Measurements from ENCODE around the gene PRSS21. TPM values are rescaled to one million over a fixed set of nuclear protein-coding genes. Genes with fewer than 3 reads are reported as not detected.

PRSS21 gene
- polyA plus RNA-seq, 1 donor = 0.28 TPM

- no peak for DNase-seq (ENCODE audit: low read depth)
Measured at GRCh38 chr16:2843526-2843925, 26.5 kb downstream of the PRSS21 start.

- no peak for DNase-seq (ENCODE audit: low read depth)
Measured at GRCh38 chr16:2845116-2845515, 28.1 kb downstream of the PRSS21 start.

GRCh38 chr16:2846511-2847310 lies 29.7 kb downstream of the PRSS21 start:
- DNase-seq (ENCODE audit: low read depth) = no peak

- no peak for DNase-seq (ENCODE audit: low read depth)
Measured at GRCh38 chr16:2848933-2849725, 32.1 kb downstream of the PRSS21 start.

- DNase-seq (ENCODE audit: low read depth) = no peak
Measured at GRCh38 chr16:2852003-2852730, 35.1 kb downstream of the PRSS21 start.

- DNase-seq (ENCODE audit: low read depth) = no peak
Measured at GRCh38 chr16:2852731-2853507, 35.9 kb downstream of the PRSS21 start.

GRCh38 chr16:2853531-2854073 lies 36.6 kb downstream of the PRSS21 start:
- DNase-seq (ENCODE audit: low read depth) = no peak

- no peak for DNase-seq (ENCODE audit: low read depth)
Measured at GRCh38 chr16:2854700-2855309, 37.8 kb downstream of the PRSS21 start.

GRCh38 chr16:2855536-2855935 lies 38.5 kb downstream of the PRSS21 start:
- no peak for DNase-seq (ENCODE audit: low read depth)

- DNase-seq (ENCODE audit: low read depth) = no peak
Measured at GRCh38 chr16:2856061-2856670, 39.1 kb downstream of the PRSS21 start.

- DNase-seq (ENCODE audit: low read depth) = no peak
Measured at GRCh38 chr16:2856686-2857450, 39.8 kb downstream of the PRSS21 start.

- no peak for DNase-seq (ENCODE audit: low read depth)
Measured at GRCh38 chr16:2857451-2858244, 40.6 kb downstream of the PRSS21 start, which contains the start of gene PRSS22. PRSS22 (minus strand) TSS chr16:2858170; CDS start chr16:2858104, 66 bp downstream.

- DNase-seq (ENCODE audit: low read depth) = no peak
Measured at GRCh38 chr16:2858245-2859025, 41.4 kb downstream of the PRSS21 start.

GRCh38 chr16:2859686-2860265 lies 42.7 kb downstream of the PRSS21 start:
- DNase-seq (ENCODE audit: low read depth) = no peak

- no peak for DNase-seq (ENCODE audit: low read depth)
Measured at GRCh38 chr16:2860826-2861567, 44.0 kb downstream of the PRSS21 start.

- no peak for DNase-seq (ENCODE audit: low read depth)
Measured at GRCh38 chr16:2865651-2866050, 48.6 kb downstream of the PRSS21 start.

- no peak for DNase-seq (ENCODE audit: low read depth)
Measured at GRCh38 chr16:2866431-2866830, 49.4 kb downstream of the PRSS21 start.
